ENCODE results near the gene NKAPD1. TPM values are rescaled to one million over a fixed set of nuclear protein-coding genes. Genes with fewer than 3 reads are reported as not detected.
A peak's percentile ranks its signal among the peaks of the same experiment; 100 is the strongest.

The NKAPD1 gene
- total and polyA plus RNA-seq, 2 of the 13 experiments (the other 11 are each of a cell fraction or from before 2014, with no cell fraction given) = 11.2 to 22.5 TPM

DNA sequence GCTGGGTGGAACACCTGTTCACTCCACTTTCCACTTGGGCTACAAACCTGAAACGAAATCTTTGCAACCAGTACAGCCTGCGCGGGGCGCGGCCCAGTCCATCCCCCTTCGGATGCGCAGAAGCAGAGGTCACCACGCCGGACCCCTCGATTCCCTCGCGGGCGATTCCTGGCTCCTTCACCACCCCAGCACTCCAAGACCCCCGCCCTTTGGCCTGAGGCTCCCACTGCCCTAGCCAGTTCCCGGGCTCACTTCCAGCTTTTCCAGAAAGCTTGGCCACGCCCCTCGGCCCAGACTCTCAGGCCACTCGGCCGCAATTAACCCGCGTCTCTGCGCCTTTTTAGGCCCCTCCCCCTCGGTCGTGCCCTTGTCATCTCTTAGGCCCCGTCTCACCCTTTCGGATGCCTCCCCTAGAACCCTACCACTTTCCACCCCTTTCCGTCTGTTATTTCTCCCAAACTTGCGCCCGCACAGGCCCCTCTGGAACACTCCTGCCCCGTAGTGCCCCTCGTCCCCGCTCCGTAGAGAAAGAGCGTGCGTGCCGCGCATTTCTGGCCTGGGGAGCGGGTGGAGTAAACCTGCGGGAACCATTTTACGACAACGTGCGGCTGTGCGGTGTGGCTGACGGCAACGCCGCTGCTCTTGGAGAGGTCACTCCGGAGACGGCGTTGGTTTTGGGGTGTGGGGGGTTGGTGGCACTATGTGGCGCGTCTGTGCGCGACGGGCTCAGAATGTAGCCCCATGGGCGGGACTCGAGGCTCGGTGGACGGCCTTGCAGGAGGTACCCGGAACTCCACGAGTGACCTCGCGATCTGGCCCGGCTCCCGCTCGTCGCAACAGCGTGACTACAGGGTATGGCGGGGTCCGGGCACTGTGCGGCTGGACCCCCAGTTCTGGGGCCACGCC is 49.1 kb upstream of the NKAPD1 start, which contains the start of gene DLAT (continued):
- TF ChIP-seq MATR3 (CRISPR knock-in tag; IDR thresholded peaks at IDR 0.05) = no peak
- TF ChIP-seq POGZ (CRISPR knock-in tag; IDR thresholded peaks at IDR 0.05) = peak; percentile 74
- TF ChIP-seq HOXD1 (CRISPR knock-in tag; IDR thresholded peaks at IDR 0.05) = peak; percentile 80
- 0 out of 2 replicates have a peak, but pooled peaks have one; percentile 32 for TF ChIP-seq ZNF644 (CRISPR knock-in tag; IDR thresholded peaks at IDR 0.05; ENCODE audit: low read depth)
- no peak for TF ChIP-seq NFE2 (CRISPR knock-in tag; IDR thresholded peaks at IDR 0.05)
- TF ChIP-seq ZNF431 (CRISPR knock-in tag; IDR thresholded peaks at IDR 0.05; ENCODE audit: borderline replicate concordance, low read depth) = peak; percentile 70; the same call in 1 of the 2 replicates
- TF ChIP-seq ZNF414 (CRISPR knock-in tag; IDR thresholded peaks at IDR 0.05) = peak; percentile 49; the same call in 1 of the 2 replicates
- TF ChIP-seq PHF8 (CRISPR knock-in tag; IDR thresholded peaks at IDR 0.05) = peak; percentile 98
- TF ChIP-seq HMGA1 (CRISPR knock-in tag; conservative IDR thresholded peaks at IDR 0.05) = no peak
- peak; percentile 85 for TF ChIP-seq PTBP1 (IDR thresholded peaks at IDR 0.05; ENCODE audit: low read depth, low read length, poor library complexity, severe bottlenecking)
- no peak for TF ChIP-seq ZMYM3 (CRISPR knock-in tag; IDR thresholded peaks at IDR 0.05)
- TF ChIP-seq ZSCAN9 (CRISPR knock-in tag; IDR thresholded peaks at IDR 0.05; ENCODE audit: borderline replicate concordance) = peak; percentile 86
- peak; percentile 90 for TF ChIP-seq ZC3H13 (CRISPR knock-in tag; IDR thresholded peaks at IDR 0.05)
- TF ChIP-seq, protein P1, sequence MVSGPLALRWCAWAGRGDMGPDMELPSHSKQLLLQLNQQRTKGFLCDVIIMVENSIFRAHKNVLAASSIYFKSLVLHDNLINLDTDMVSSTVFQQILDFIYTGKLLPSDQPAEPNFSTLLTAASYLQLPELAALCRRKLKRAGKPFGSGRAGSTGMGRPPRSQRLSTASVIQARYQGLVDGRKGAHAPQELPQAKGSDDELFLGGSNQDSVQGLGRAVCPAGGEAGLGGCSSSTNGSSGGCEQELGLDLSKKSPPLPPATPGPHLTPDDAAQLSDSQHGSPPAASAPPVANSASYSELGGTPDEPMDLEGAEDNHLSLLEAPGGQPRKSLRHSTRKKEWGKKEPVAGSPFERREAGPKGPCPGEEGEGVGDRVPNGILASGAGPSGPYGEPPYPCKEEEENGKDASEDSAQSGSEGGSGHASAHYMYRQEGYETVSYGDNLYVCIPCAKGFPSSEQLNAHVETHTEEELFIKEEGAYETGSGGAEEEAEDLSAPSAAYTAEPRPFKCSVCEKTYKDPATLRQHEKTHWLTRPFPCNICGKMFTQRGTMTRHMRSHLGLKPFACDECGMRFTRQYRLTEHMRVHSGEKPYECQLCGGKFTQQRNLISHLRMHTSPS (CRISPR knock-in tag; IDR thresholded peaks at IDR 0.05; ENCODE audit: low read depth) = no peak
- 0 out of 2 replicates have a peak, but pooled peaks have one; percentile 55 for TF ChIP-seq SMAD3 (CRISPR knock-in tag; IDR thresholded peaks at IDR 0.05)
- TF ChIP-seq MEF2D (CRISPR knock-in tag; IDR thresholded peaks at IDR 0.05) = no peak; the same call in none of the 2 replicates
- peak; percentile 63; the same call in 1 of the 2 replicates for TF ChIP-seq ZNF775 (CRISPR knock-in tag; IDR thresholded peaks at IDR 0.05; ENCODE audit: borderline replicate concordance)
- TF ChIP-seq, protein P2, sequence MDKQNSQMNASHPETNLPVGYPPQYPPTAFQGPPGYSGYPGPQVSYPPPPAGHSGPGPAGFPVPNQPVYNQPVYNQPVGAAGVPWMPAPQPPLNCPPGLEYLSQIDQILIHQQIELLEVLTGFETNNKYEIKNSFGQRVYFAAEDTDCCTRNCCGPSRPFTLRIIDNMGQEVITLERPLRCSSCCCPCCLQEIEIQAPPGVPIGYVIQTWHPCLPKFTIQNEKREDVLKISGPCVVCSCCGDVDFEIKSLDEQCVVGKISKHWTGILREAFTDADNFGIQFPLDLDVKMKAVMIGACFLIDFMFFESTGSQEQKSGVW (CRISPR knock-in tag; IDR thresholded peaks at IDR 0.05; ENCODE audit: borderline replicate concordance) = no peak; the same call in 1 of the 2 replicates
- TF ChIP-seq ZFP82 (CRISPR knock-in tag; IDR thresholded peaks at IDR 0.05; ENCODE audit: borderline replicate concordance) = peak; percentile 91; the same call in 1 of the 2 replicates
- 0 out of 2 replicates have a peak, but pooled peaks have one; percentile 27 for TF ChIP-seq ETV6 (CRISPR knock-in tag; conservative IDR thresholded peaks at IDR 0.05)
- TF ChIP-seq ISX (CRISPR knock-in tag; conservative IDR thresholded peaks at IDR 0.05) = peak; percentile 91
